K562 (cell line): ENCODE data around the gene FBXO8. TPM values are rescaled to one million over a fixed set of nuclear protein-coding genes. Genes with fewer than 3 reads are reported as not detected.
A peak's percentile ranks its signal among the peaks of the same experiment; 100 is the strongest.

Experiments
- BHLHE40 ChIP-seq: IDR thresholded peaks from 2 replicates; pipeline ENCODE4 v1.6.1; 2011; ENCODE audit warnings: low read length, improper control_type of control experiment
- BRD4 ChIP-seq: fragments of 200-600 bp; sonication (generic); IDR thresholded peaks from 2 replicates; pipeline ENCODE4 v1.6.1; 2017; ENCODE audit warnings: inconsistent platforms
- DDX20 ChIP-seq: fragments of 450-650 bp; IDR thresholded peaks from 2 replicates; pipeline ENCODE4 v1.6.1; 2016; ENCODE audit warnings: missing genetic modification characterization, low read depth, mild to moderate bottlenecking, missing compliant biosample characterization, moderate library complexity
- GATA2 ChIP-seq: sonication (generic); formaldehyde crosslinking; IDR thresholded peaks from 2 replicates; pipeline ENCODE4 v1.4.0; 2020; ENCODE audit warnings: mild to moderate bottlenecking, missing genetic modification reagents
- JUNB ChIP-seq: fragments of 450-650 bp; formaldehyde crosslinking; conservative IDR thresholded peaks from 2 replicates; pipeline ENCODE4 v1.4.0; 2020; ENCODE audit warnings: mild to moderate bottlenecking
- MTA2 ChIP-seq: fragments of 450-650 bp; IDR thresholded peaks from 2 replicates; pipeline ENCODE4 v1.6.1; 2016; ENCODE audit warnings: low read depth
- MYBL2 ChIP-seq, 2 experiments: fragments of 450-650 bp in 1 of 2; sonication (generic) in 1 of 2; formaldehyde crosslinking in 1 of 2; IDR thresholded peaks; 2 replicates each; pipeline versions ENCODE4 v1.6.1 to v1.8.1; 2017 to 2022; ENCODE audit warnings: borderline replicate concordance in 1 of 2, inconsistent platforms in 1 of 2, low read depth in 1 of 2, mild to moderate bottlenecking in 1 of 2, missing genetic modification reagents in 1 of 2, moderate library complexity in 1 of 2
- NR2C1 ChIP-seq, 2 experiments: fragments of 450-650 bp; IDR thresholded peaks; 2 replicates each; pipeline ENCODE4 v1.6.1; 2017; ENCODE audit warnings: mild to moderate bottlenecking in 2 of 2, antibody characterized with exemption in 1 of 2, inconsistent platforms in 1 of 2, missing compliant biosample characterization in 1 of 2, missing genetic modification characterization in 1 of 2
- POLR3A ChIP-seq: IDR thresholded peaks from 2 replicates; pipeline ENCODE4 v1.6.1; 2011; ENCODE audit warnings: borderline replicate concordance, mild to moderate bottlenecking, moderate library complexity; ENCODE audit not compliant: insufficient read length, insufficient read depth; ENCODE audit errors: extremely low read depth
- SP1 ChIP-seq: sonication (generic); formaldehyde crosslinking; IDR thresholded peaks from 2 replicates; pipeline ENCODE4 v1.8.1; 2022; ENCODE audit warnings: mild to moderate bottlenecking, missing genetic modification reagents
- ZBTB17 ChIP-seq: fragments of 450-650 bp; formaldehyde crosslinking; IDR thresholded peaks from 2 replicates; pipeline ENCODE4 v1.4.0; 2020; ENCODE audit warnings: mild to moderate bottlenecking
- ZBTB49 ChIP-seq: sonication (generic); formaldehyde crosslinking; IDR thresholded peaks from 2 replicates; pipeline ENCODE4 v1.8.0; 2022; ENCODE audit warnings: missing genetic modification reagents, mild to moderate bottlenecking, borderline replicate concordance
- ZNF384 ChIP-seq: IDR thresholded peaks from 2 replicates; pipeline ENCODE4 v1.6.1; 2012; ENCODE audit warnings: low read depth, low read length, improper control_type of control experiment
- polyA plus RNA-seq, 8 experiments: library from polyadenylated mRNA; depleted of rRNA in 4 of 8; stranded (reverse) in 5 of 8; unstranded in 3 of 8; fragments of >200 nt; fragmentation: Nextera tagmentation in 2 of 8; fragmentation: Illumina TruSeq in 1 of 8; extraction: Ambion mirVana in 2 of 8; extraction: Trizol in 1 of 8; gene quantifications; 2 replicates each; pipeline versions ENCODE4 v1.2.1 to v1.2.3, GENCODE V29; 2011 to 2014; ENCODE audit warnings: inconsistent platforms in 1 of 8, missing spikeins in 1 of 8
- total RNA-seq, 7 experiments: library from RNA; depleted of rRNA in 6 of 7; stranded (reverse); fragments of >200 nt in 6 of 7; fragmentation: Illumina TruSeq in 2 of 7; extraction: Trizol in 2 of 7; gene quantifications; 2 replicates each; pipeline versions ENCODE4 v1.2.1 to v1.2.3, GENCODE V29; 2011 to 2021; ENCODE audit warnings: low replicate concordance in 1 of 7
- TF ChIP-seq, protein P1 (sequence below): fragments of 250-450 bp; sonication (Bioruptor Pico); IDR thresholded peaks from 2 replicates; pipeline ENCODE4 v1.5.0; 2020; ENCODE audit warnings: mild to moderate bottlenecking, borderline replicate concordance
- TF ChIP-seq, protein P2 (sequence below): sonication (generic); formaldehyde crosslinking; IDR thresholded peaks from 2 replicates; pipeline ENCODE4 v1.8.1; 2023; ENCODE audit warnings: mild to moderate bottlenecking, missing genetic modification reagents
- TF ChIP-seq, protein P3 (sequence below): sonication (generic); IDR thresholded peaks from 2 replicates; pipeline ENCODE4 v1.6.1; 2016
- TF ChIP-seq, protein P4 (sequence below): fragments of 450-650 bp; IDR thresholded peaks from 2 replicates; pipeline ENCODE4 v1.6.1; 2016; ENCODE audit warnings: low read depth, mild to moderate bottlenecking, moderate library complexity

Gene FBXO8
- total and polyA plus RNA-seq, 9 of the 15 experiments (the other 6 are each of a cell fraction or from before 2014, with no cell fraction given): 12.9 to 27.1 (median 14.8) TPM

- TF ChIP-seq, protein P1, sequence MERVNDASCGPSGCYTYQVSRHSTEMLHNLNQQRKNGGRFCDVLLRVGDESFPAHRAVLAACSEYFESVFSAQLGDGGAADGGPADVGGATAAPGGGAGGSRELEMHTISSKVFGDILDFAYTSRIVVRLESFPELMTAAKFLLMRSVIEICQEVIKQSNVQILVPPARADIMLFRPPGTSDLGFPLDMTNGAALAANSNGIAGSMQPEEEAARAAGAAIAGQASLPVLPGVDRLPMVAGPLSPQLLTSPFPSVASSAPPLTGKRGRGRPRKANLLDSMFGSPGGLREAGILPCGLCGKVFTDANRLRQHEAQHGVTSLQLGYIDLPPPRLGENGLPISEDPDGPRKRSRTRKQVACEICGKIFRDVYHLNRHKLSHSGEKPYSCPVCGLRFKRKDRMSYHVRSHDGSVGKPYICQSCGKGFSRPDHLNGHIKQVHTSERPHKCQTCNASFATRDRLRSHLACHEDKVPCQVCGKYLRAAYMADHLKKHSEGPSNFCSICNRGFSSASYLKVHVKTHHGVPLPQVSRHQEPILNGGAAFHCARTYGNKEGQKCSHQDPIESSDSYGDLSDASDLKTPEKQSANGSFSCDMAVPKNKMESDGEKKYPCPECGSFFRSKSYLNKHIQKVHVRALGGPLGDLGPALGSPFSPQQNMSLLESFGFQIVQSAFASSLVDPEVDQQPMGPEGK: no peak
- TF ChIP-seq, protein P2, sequence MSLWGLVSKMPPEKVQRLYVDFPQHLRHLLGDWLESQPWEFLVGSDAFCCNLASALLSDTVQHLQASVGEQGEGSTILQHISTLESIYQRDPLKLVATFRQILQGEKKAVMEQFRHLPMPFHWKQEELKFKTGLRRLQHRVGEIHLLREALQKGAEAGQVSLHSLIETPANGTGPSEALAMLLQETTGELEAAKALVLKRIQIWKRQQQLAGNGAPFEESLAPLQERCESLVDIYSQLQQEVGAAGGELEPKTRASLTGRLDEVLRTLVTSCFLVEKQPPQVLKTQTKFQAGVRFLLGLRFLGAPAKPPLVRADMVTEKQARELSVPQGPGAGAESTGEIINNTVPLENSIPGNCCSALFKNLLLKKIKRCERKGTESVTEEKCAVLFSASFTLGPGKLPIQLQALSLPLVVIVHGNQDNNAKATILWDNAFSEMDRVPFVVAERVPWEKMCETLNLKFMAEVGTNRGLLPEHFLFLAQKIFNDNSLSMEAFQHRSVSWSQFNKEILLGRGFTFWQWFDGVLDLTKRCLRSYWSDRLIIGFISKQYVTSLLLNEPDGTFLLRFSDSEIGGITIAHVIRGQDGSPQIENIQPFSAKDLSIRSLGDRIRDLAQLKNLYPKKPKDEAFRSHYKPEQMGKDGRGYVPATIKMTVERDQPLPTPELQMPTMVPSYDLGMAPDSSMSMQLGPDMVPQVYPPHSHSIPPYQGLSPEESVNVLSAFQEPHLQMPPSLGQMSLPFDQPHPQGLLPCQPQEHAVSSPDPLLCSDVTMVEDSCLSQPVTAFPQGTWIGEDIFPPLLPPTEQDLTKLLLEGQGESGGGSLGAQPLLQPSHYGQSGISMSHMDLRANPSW (CRISPR knock-in tag): no peak
- TF ChIP-seq ZBTB49 (CRISPR knock-in tag) (no peak), NR2C1 (IDR thresholded peaks at IDR 0.05) (no peak), NR2C1 (tag; IDR thresholded peaks at IDR 0.05) (no peak), DDX20 (no peak), ZNF384 (no peak), ZBTB17 (CRISPR knock-in tag) (no peak), SP1 (no peak), POLR3A (no peak), MYBL2 (IDR thresholded peaks at IDR 0.05; ENCODE audit: low read depth) (no peak), MYBL2 (CRISPR knock-in tag; IDR thresholded peaks at IDR 0.05; ENCODE audit: borderline replicate concordance) (no peak), BHLHE40 (peak; percentile 68), GATA2 (no peak), MTA2 (no peak), BRD4 (no peak), JUNB (no peak)
- TF ChIP-seq, protein P3, sequence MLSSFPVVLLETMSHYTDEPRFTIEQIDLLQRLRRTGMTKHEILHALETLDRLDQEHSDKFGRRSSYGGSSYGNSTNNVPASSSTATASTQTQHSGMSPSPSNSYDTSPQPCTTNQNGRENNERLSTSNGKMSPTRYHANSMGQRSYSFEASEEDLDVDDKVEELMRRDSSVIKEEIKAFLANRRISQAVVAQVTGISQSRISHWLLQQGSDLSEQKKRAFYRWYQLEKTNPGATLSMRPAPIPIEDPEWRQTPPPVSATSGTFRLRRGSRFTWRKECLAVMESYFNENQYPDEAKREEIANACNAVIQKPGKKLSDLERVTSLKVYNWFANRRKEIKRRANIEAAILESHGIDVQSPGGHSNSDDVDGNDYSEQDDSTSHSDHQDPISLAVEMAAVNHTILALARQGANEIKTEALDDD: peak; percentile 19; the same call in 1 of the 2 replicates
- TF ChIP-seq, protein P4, sequence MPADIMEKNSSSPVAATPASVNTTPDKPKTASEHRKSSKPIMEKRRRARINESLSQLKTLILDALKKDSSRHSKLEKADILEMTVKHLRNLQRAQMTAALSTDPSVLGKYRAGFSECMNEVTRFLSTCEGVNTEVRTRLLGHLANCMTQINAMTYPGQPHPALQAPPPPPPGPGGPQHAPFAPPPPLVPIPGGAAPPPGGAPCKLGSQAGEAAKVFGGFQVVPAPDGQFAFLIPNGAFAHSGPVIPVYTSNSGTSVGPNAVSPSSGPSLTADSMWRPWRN: peak; percentile 89
Measured at GRCh38 chr4:174281182-174281737, 2.2 kb downstream of the FBXO8 start (continued).
